Thyroid gland (tissue), 4 donors: ENCODE data around the gene RO60.

Experiments used
- CTCF ChIP-seq, 6 experiments: fragments of 200-600 bp in 3 of 6; fragments of 450-650 bp in 3 of 6; sonication (generic) in 3 of 6; IDR thresholded peaks; one replicate each; pipeline ENCODE4 v1.5.1; 2016 to 2019; ENCODE audit warnings: antibody characterized with exemption in 6 of 6, mild to moderate bottlenecking in 2 of 6, inconsistent platforms in 1 of 6, moderate library complexity in 1 of 6
- POLR2A ChIP-seq, 2 donors: fragments of 450-650 bp; IDR thresholded peaks; one replicate each; pipeline ENCODE4 v1.6.1; 2017; ENCODE audit warnings: antibody characterized with exemption in 2 of 2, mild to moderate bottlenecking in 2 of 2, moderate library complexity in 1 of 2

- TF ChIP-seq CTCF (IDR thresholded peaks at IDR 0.05) (no peak), POLR2A (IDR thresholded peaks at IDR 0.05) (no peak)
Measured at GRCh38 chr1:193077991-193078390, 18.6 kb downstream of the RO60 start.
